K562 (cell line): ENCODE measurements around the gene LYPD4. TPM values are rescaled to one million over a fixed set of nuclear protein-coding genes. Genes with fewer than 3 reads are reported as not detected.

ENCODE experiments used
- CHCHD3 ChIP-seq: fragments of 250-450 bp; sonication (Bioruptor Pico); IDR thresholded peaks from 2 replicates; pipeline ENCODE4 v2.1.2; 2022; ENCODE audit warnings: mild to moderate bottlenecking
- CREM ChIP-seq: IDR thresholded peaks from 2 replicates; pipeline ENCODE4 v1.6.1; 2014; ENCODE audit warnings: antibody characterized with exemption, low read depth
- DACH1 ChIP-seq: fragments of 450-650 bp; IDR thresholded peaks from 2 replicates; pipeline ENCODE4 v1.6.1; 2018; ENCODE audit not compliant: partially characterized antibody
- FIP1L1 ChIP-seq: fragments of 200-400 bp; formaldehyde crosslinking; IDR thresholded peaks from 2 replicates; pipeline ENCODE4 v1.6.1; 2018; ENCODE audit warnings: mild to moderate bottlenecking, low read depth, low read length; ENCODE audit not compliant: poor library complexity, severe bottlenecking
- FOXM1 ChIP-seq, 2 experiments: fragments of 450-650 bp in 1 of 2; sonication (generic) in 1 of 2; formaldehyde crosslinking in 1 of 2; IDR thresholded peaks; 2 replicates each; pipeline versions ENCODE4 v1.6.1 to v1.9.0; 2017 to 2022; ENCODE audit warnings: low read depth in 2 of 2, mild to moderate bottlenecking in 2 of 2, missing genetic modification reagents in 1 of 2, moderate library complexity in 1 of 2
- FOXP4 ChIP-seq: sonication (generic); formaldehyde crosslinking; IDR thresholded peaks from 2 replicates; pipeline ENCODE4 v1.8.0; 2022; ENCODE audit warnings: mild to moderate bottlenecking, missing genetic modification reagents, borderline replicate concordance
- GTF2A2 ChIP-seq: IDR thresholded peaks from 2 replicates; pipeline ENCODE4 v1.6.1; 2016; ENCODE audit warnings: mild to moderate bottlenecking, missing genetic modification characterization, missing compliant biosample characterization
- LARP7 ChIP-seq: fragments of 450-650 bp; IDR thresholded peaks from 2 replicates; pipeline ENCODE4 v1.6.1; 2016
- MCM7 ChIP-seq, 2 experiments: fragments of 450-650 bp; IDR thresholded peaks; 2 replicates each; pipeline ENCODE4 v1.6.1; 2016 to 2018
- MTF1 ChIP-seq: fragments of 250-450 bp; sonication (Bioruptor Pico); IDR thresholded peaks from 2 replicates; pipeline ENCODE4 v1.9.0; 2021; ENCODE audit warnings: moderate library complexity, mild to moderate bottlenecking, inconsistent platforms, borderline replicate concordance
- NR2F6 ChIP-seq: fragments of 450-650 bp; formaldehyde crosslinking; IDR thresholded peaks from 2 replicates; pipeline ENCODE4 v1.4.0; 2020; ENCODE audit warnings: mild to moderate bottlenecking
- PHF8 ChIP-seq: fragments of 200-600 bp; sonication (generic); IDR thresholded peaks from 2 replicates; pipeline ENCODE4 v1.6.1; 2012; ENCODE audit warnings: mixed run types, mild to moderate bottlenecking, inconsistent platforms, low read length, moderate library complexity, borderline replicate concordance
- SETDB1 ChIP-seq: IDR thresholded peaks from one replicate; pipeline ENCODE4 v1.6.1; 2012; ENCODE audit warnings: low read length, control low read depth, inconsistent platforms
- TSC22D4 ChIP-seq: fragments of 450-650 bp; IDR thresholded peaks from 2 replicates; pipeline ENCODE4 v1.6.1; 2016; ENCODE audit warnings: missing genetic modification characterization, missing biosample characterization, control low read depth
- ZBTB2 ChIP-seq: fragments of 450-650 bp; IDR thresholded peaks from 2 replicates; pipeline ENCODE4 v1.6.1; 2016; ENCODE audit warnings: antibody characterized with exemption
- ZNF174 ChIP-seq: fragments of 250-450 bp; sonication (Bioruptor Pico); IDR thresholded peaks from 2 replicates; pipeline ENCODE4 v1.4.0; 2020; ENCODE audit warnings: mild to moderate bottlenecking
- ZNF347 ChIP-seq: fragments of 450-650 bp; formaldehyde crosslinking; IDR thresholded peaks from 2 replicates; pipeline ENCODE4 v1.4.0; 2020; ENCODE audit warnings: low read depth, mild to moderate bottlenecking, moderate library complexity
- ZNF445 ChIP-seq: fragments of 250-450 bp; sonication (Bioruptor Pico); IDR thresholded peaks from 2 replicates; pipeline ENCODE4 v1.4.0; 2020; ENCODE audit warnings: low read depth, mild to moderate bottlenecking, moderate library complexity
- polyA plus RNA-seq, 8 experiments: library from polyadenylated mRNA; depleted of rRNA in 4 of 8; stranded (reverse) in 5 of 8; unstranded in 3 of 8; fragments of >200 nt; fragmentation: Nextera tagmentation in 2 of 8; fragmentation: Illumina TruSeq in 1 of 8; extraction: Ambion mirVana in 2 of 8; extraction: Trizol in 1 of 8; gene quantifications; 2 replicates each; pipeline versions ENCODE4 v1.2.1 to v1.2.3, GENCODE V29; 2011 to 2014; ENCODE audit warnings: inconsistent platforms in 1 of 8, missing spikeins in 1 of 8
- total RNA-seq, 7 experiments: library from RNA; depleted of rRNA in 6 of 7; stranded (reverse); fragments of >200 nt in 6 of 7; fragmentation: Illumina TruSeq in 2 of 7; extraction: Trizol in 2 of 7; gene quantifications; 2 replicates each; pipeline versions ENCODE4 v1.2.1 to v1.2.3, GENCODE V29; 2011 to 2021; ENCODE audit warnings: low replicate concordance in 1 of 7
- TF ChIP-seq, protein P1 (sequence below): fragments of 450-650 bp; IDR thresholded peaks from 2 replicates; pipeline ENCODE4 v1.7.1; 2018; ENCODE audit warnings: mild to moderate bottlenecking, low read depth; ENCODE audit not compliant: partially characterized antibody
- TF ChIP-seq, protein P2 (sequence below): fragments of 450-650 bp; conservative IDR thresholded peaks from 2 replicates; pipeline ENCODE4 v1.6.1; 2016; ENCODE audit warnings: missing genetic modification characterization, low read depth, mild to moderate bottlenecking, control low read depth, missing compliant biosample characterization

LYPD4 gene
- total and polyA plus RNA-seq, 9 of the 15 experiments (the other 6 are each of a cell fraction or from before 2014, with no cell fraction given) = 0.11 TPM; not detected in 8

DNA sequence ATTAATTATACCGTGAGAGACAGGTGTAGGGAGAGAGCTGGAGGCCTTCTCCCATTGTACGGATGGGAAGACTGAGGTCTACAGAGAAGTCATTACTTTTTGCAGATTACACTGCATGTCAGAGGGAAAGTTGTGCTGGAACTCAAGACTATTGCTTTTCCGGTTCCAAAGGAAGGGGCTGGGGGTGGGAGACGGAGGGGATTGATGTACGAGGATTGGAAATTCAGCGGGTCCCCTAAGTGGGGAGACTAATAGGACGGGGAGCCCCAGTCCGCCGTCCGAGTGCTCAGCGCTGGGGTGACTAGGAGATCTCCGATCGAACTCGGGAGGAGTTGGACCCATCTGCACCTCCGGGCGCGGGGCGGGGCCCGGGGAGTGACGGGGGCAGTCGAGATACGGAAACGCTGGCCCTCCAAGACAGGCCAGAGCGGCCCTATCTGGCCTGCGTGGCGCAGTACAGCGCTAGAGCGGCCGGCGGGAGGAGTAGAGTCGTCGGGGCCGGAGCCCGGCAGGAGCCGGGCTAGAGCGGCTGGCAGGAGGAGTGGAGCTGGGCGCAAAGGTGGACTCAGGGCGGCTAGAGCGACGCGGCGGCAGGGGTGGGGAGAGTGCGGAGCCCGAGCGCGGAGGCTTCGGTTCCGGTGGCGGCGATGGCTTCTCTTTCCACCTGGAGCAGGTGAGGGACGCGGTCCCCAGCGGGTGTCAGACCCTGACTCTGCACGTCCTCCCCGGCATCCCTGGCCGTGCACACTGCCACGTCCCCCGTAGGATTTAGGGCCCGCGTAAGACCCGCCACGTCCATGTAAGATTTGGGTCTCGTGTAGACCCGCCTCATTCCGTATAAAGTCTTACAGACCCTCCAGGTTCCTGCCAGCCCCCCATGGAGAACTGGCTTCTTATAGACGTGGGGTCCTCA, 39.6 kb upstream of the LYPD4 start (continued):
- peak; percentile 46 for TF ChIP-seq DACH1
- no peak; the same call in 1 of the 2 replicates for TF ChIP-seq ZBTB2
- peak; percentile 86 for TF ChIP-seq CREM
- TF ChIP-seq NR2F6 (CRISPR knock-in tag) = no peak
- no peak for TF ChIP-seq FOXM1 (IDR thresholded peaks at IDR 0.05; ENCODE audit: low read depth)
- no peak for TF ChIP-seq FOXM1 (CRISPR knock-in tag; IDR thresholded peaks at IDR 0.05; ENCODE audit: low read depth)
- TF ChIP-seq FIP1L1 = peak; percentile 84
- peak; percentile 64; the same call in 1 of the 2 replicates for TF ChIP-seq PHF8
- 0 out of 2 replicates have a peak, but pooled peaks have one; percentile 32 for TF ChIP-seq ZNF174 (CRISPR knock-in tag)
- TF ChIP-seq SETDB1 = no peak
- no peak for TF ChIP-seq CHCHD3
- no peak for TF ChIP-seq MTF1 (CRISPR knock-in tag)
- no peak for TF ChIP-seq TSC22D4 (tag)
- no peak for TF ChIP-seq LARP7
- TF ChIP-seq ZNF445 = no peak
- TF ChIP-seq, protein P1, sequence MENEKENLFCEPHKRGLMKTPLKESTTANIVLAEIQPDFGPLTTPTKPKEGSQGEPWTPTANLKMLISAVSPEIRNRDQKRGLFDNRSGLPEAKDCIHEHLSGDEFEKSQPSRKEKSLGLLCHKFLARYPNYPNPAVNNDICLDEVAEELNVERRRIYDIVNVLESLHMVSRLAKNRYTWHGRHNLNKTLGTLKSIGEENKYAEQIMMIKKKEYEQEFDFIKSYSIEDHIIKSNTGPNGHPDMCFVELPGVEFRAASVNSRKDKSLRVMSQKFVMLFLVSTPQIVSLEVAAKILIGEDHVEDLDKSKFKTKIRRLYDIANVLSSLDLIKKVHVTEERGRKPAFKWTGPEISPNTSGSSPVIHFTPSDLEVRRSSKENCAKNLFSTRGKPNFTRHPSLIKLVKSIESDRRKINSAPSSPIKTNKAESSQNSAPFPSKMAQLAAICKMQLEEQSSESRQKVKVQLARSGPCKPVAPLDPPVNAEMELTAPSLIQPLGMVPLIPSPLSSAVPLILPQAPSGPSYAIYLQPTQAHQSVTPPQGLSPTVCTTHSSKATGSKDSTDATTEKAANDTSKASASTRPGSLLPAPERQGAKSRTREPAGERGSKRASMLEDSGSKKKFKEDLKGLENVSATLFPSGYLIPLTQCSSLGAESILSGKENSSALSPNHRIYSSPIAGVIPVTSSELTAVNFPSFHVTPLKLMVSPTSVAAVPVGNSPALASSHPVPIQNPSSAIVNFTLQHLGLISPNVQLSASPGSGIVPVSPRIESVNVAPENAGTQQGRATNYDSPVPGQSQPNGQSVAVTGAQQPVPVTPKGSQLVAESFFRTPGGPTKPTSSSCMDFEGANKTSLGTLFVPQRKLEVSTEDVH = peak; percentile 80
- no peak for TF ChIP-seq MCM7 (IDR thresholded peaks at IDR 0.05)
- TF ChIP-seq, protein P2, sequence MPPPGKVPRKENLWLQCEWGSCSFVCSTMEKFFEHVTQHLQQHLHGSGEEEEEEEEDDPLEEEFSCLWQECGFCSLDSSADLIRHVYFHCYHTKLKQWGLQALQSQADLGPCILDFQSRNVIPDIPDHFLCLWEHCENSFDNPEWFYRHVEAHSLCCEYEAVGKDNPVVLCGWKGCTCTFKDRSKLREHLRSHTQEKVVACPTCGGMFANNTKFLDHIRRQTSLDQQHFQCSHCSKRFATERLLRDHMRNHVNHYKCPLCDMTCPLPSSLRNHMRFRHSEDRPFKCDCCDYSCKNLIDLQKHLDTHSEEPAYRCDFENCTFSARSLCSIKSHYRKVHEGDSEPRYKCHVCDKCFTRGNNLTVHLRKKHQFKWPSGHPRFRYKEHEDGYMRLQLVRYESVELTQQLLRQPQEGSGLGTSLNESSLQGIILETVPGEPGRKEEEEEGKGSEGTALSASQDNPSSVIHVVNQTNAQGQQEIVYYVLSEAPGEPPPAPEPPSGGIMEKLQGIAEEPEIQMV (tag) = no peak
- TF ChIP-seq FOXP4 (CRISPR knock-in tag) = no peak
- no peak for TF ChIP-seq ZNF347 (CRISPR knock-in tag)
- TF ChIP-seq GTF2A2 (tag) = 0 out of 2 replicates have a peak, but pooled peaks have one; percentile 45
